GM11168 (cell line): ENCODE measurements around the gene CA11.
"Not testable (repeated sequence)": the region's sequence is repeated elsewhere in the genome, so short reads cannot be mapped to it uniquely, and the experiment has no call there.

Source experiments
- in situ Hi-C: fragments of 300-500 bp; cut with MboI; formaldehyde crosslinking; loops from one replicate; pipeline ENCODE4 v1.12.0; 2022; ENCODE audit warnings: low sequenced_read_pairs; ENCODE audit not compliant: unreplicated experiment

Gene CA11

GRCh38 chr19:48644839-48645619, 958 bp downstream of the CA11 start:
- in situ Hi-C loops = no loop called here

GRCh38 chr19:48644355-48644754, 1.6 kb downstream of the CA11 start:
- in situ Hi-C loops = no loop called here

GRCh38 chr19:48642862-48643261, 3.1 kb downstream of the CA11 start:
- in situ Hi-C loops = no loop called here

GRCh38 chr19:48641850-48642249, 4.1 kb downstream of the CA11 start:
- in situ Hi-C loops = no loop called here

DNA sequence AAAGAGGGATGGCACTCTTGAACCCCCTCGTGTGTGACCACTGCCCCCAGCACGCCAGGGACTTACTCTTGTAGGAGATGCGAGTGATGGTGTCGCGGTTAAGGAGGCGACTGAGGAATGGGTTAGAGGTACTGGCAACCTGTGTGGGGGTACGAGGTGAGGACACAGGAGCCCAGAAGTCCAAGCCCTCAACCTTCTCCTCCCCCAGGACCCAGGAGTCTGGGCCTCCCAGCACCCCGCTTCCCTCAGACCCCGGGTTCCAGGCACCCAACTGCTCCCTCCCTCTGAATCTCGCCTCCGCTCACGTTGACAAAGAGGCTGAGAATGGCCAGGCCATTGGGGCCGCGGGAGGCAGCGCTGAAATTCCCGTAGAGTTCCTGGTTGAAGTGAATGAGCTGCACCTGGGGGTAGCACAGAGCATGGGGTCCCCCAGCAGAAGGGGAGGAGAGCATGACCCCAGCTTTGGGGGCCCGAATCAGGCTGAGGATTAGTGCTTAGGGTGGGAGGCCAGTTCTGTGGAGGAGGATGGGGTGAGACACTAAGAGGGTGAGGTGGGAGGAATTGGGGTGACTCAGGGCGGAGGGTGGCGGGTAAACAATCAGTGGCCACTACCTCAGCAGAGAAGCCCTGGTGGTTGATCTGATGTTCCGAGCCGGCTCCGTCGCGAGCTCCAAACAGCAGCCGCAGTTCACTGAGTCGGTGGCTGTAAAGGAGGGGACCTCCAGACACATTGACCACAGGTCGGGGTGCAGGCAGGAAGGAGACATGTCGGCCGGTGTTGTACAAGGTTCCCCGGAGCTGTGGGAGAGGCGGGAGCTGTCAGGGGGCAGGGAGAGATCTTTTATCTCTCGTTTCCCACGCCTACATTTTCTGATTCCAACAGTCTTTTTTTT, 6.3 kb downstream of the CA11 start:
- in situ Hi-C loops = no loop called here

GRCh38 chr19:48638831-48639381, 7.1 kb downstream of the CA11 start:
- in situ Hi-C loops = no loop called here

- in situ Hi-C loops = no loop called here
These were observed 7.8 kb downstream of the CA11 start for GRCh38 chr19:48637948-48638830.

DNA sequence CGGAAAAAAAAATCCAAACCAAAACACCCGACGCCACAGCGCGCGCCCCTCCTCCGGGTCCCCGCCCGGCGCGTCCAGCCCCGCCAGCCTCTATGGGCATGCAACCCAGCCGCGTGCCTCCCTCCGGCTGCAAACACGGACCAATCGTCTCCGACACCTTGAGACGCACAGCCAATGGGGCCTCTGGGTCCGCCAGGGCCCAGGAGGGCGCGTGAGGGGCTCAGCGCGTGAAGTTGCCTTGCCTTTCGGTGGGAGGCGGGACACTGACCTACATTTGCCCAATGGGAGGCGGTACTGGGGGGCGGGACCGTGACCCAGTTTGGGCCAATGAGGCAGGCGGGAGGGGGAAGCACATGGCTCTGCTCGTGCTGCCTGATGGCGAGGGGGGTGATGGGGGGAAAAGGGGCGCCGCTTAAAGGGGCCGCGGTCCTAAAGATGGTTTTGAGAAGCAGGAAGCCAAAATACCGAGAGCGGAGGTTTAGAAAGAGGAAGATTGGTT, 8.5 kb downstream of the CA11 start:
- in situ Hi-C loops = no loop called here

- in situ Hi-C loops = no loop called here
These were observed 9.0 kb downstream of the CA11 start, which contains the start of gene DBP for GRCh38 chr19:48636859-48637448. Gene DBP (minus strand): TSS chr19:48637379. CDS start chr19:48636994, 385 bp downstream.

GRCh38 chr19:48635966-48636858, 9.8 kb downstream of the CA11 start:
- in situ Hi-C loops = no loop called here

- in situ Hi-C loops = no loop called here
These were observed 10.6 kb downstream of the CA11 start for GRCh38 chr19:48635263-48635965.

DNA sequence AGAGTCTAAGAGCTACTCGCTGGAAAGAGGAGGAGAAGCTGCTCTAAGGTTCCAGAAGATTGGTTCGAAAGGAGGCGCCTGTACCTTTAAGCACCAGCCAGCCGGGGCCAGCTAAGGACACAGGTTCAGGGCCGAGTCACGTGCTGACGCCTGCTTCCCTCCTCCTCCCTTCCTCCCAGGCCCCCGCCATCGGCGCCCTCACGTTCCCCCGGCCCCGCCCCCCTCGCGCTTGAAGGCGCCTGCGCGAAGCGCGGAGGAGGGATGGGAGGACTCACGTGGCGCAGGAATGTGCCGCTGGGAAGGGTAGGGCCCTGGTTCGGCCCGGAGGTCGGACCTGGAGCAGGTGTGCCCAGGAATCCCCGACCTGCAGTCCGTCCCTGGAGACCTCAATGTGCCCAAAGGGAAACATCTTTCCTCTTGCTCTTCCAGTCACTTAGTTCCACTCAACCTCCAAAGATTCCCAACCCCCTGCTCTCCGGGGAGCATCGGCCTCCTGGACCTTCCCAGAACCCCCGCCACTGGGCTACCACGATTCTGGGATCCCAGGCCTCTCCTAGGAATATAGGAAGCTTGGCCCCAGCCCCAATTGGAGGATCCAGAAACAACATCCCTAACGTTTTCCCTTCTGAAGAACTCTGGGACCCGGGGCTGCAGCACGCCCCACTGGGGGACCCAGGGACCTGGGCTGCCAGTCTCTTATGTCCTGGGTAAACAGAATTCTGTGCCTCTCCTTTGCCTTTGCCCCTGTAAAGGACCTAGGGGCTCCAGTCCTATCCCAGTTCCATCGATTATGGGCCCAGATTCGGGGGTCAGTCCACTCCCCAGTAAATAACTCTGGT, 11.3 kb downstream of the CA11 start:
- in situ Hi-C loops = no loop called here

- in situ Hi-C loops = no loop called here
These were observed 12.0 kb downstream of the CA11 start for GRCh38 chr19:48634036-48634342.

DNA sequence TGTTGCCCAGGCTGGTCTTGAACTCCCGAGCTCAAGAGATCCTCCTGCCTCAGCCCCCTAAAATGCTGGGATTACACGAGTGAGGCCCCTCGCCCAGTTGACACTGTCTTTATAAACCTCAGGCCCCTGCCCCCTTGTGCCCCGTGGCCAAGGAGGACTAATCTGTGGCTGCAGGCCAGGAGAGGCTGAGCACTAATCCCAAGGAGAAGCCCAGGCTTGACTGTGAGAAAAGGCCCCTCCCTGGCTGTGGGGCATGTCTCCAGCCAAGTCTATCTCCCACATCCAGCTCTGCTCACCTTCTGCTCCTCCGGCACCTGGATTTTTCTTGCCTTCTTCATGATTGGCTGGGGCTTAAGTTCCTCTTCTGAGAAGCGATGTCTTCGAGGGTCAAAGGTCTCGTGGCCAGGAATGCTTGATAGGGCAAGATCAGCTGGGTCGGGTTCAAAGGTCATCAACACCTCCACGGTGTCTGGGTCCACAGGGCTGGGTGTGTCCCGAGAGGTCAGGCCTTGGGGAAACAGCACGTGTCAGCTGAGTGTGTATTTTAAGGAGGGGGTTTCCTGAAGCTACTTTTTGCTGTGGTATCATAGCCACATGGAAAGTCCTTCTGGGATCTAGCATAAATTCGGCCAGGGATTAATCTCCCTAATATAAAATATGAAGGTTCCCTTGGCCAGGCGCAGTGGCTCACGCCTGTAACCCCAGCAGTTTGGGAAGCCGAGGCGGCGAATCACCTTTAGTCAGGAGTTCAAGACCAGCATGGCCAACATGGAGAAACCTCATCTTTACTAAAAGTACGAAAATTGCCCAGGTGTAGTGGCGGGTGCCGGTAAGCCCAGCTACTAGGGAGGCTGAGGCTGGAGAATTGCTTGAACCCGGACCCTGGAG, 12.6 kb downstream of the CA11 start:
- in situ Hi-C loops = no loop called here

- in situ Hi-C loops = no loop called here
These were observed 13.3 kb downstream of the CA11 start for GRCh38 chr19:48632692-48633147.

- in situ Hi-C loops = not testable (repeated sequence)
These were observed 13.7 kb downstream of the CA11 start for GRCh38 chr19:48632286-48632685.
